K562 treated with DMSO at 1 percent for 12 hours (cell line): ENCODE data around the gene CYP4A22. TPM values are rescaled to one million over a fixed set of nuclear protein-coding genes. Genes with fewer than 3 reads are reported as not detected.

Experiments
- total RNA-seq: library from RNA; unstranded; fragments of 300-600 nt; gene quantifications from 2 replicates; pipeline ENCODE4 v1.2.3, GENCODE V29; 2022; ENCODE audit not compliant: insufficient read depth

Gene CYP4A22
- total RNA-seq = not detected in 2 replicates

DNA sequence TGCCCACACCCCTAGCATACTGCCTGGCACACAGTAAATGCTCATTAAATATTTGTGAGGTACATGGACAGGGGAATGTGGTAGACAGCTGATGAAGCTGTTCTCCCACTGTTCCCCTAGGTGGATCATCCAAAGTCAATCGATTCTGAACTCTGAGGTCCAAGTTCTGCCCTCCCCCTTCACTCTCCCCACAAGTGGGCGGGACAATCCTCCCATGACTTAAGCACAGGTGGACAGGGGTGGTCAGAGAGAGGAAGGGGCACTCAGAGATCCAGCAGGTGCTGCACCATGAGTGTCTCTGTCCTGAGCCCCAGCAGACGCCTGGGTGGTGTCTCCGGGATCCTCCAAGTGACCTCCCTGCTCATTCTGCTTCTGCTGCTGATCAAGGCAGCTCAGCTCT, at the start of gene CYP4A22:
Gene CYP4A22, plus strand, starts transcription at position 244 of the 400 bp plus-strand sequence. Its CDS starts 45 bp downstream, at position 289.

GRCh38 chr1:47189844-47190508, 52.7 kb downstream of the CYP4A22 start, which contains the start of gene PDZK1IP1:
PDZK1IP1 (minus strand) TSS chr1:47190036; CDS start chr1:47189932, 104 bp downstream.

Other genes starting within 250 kb of the CYP4A22 start
- gene CYP4A11, start 196.0 kb upstream of the CYP4A22 start, total RNA-seq = not detected in 2 replicates
- gene CYP4X1, start 113.8 kb upstream of the CYP4A22 start, total RNA-seq = not detected in 2 replicates
- gene CYP4Z1, start 70.2 kb upstream of the CYP4A22 start, total RNA-seq = not detected in 2 replicates
- gene PDZK1IP1, start 52.6 kb downstream of the CYP4A22 start, total RNA-seq = 3.9 TPM in 1 of 2 replicates, not detected in the other
- 19.4 and 43.9 TPM in 2 replicates for gene TAL1, start 94.8 kb downstream of the CYP4A22 start, total RNA-seq
- 8.4 and 36.6 TPM in 2 replicates for gene STIL, start 176.7 kb downstream of the CYP4A22 start, total RNA-seq
- 45.7 and 108 TPM in 2 replicates for gene CMPK1, start 196.3 kb downstream of the CYP4A22 start, total RNA-seq